Loucy (cell line): ENCODE data around the gene PRR18.

Source experiments
- H2AFZ ChIP-seq: fragments of 200-600 bp; sonication (generic); 2 replicates; pipeline ENCODE4 v1.6.0; 2016; ENCODE audit warnings: antibody characterized with exemption, mild to moderate bottlenecking, low read length, moderate library complexity
- H3F3A ChIP-seq: fragments of 200-600 bp; 2 replicates; pipeline ENCODE4 v1.6.0; 2016; ENCODE audit warnings: antibody characterized with exemption, low read depth, mild to moderate bottlenecking
- H3K27me3 ChIP-seq: fragments of 200-600 bp; sonication (generic); 2 replicates; pipeline ENCODE4 v1.6.1; 2014; ENCODE audit warnings: low read length, mild to moderate bottlenecking; ENCODE audit not compliant: insufficient read depth, poor library complexity, severe bottlenecking
- H3K36me3 ChIP-seq: fragments of 200-600 bp; sonication (generic); 2 replicates; pipeline ENCODE4 v1.6.1; 2016; ENCODE audit warnings: low read length; ENCODE audit not compliant: insufficient read depth
- H3K4me1 ChIP-seq: fragments of 200-600 bp; sonication (generic); 2 replicates; pipeline ENCODE4 v1.5.1; 2014; ENCODE audit warnings: low read length, mild to moderate bottlenecking; ENCODE audit not compliant: insufficient read depth, poor library complexity, severe bottlenecking
- H3K4me2 ChIP-seq: fragments of 200-600 bp; sonication (generic); 2 replicates; pipeline ENCODE4 v1.6.0; 2014; ENCODE audit warnings: antibody characterized with exemption, low read length, low read depth, mild to moderate bottlenecking; ENCODE audit not compliant: poor library complexity, severe bottlenecking
- H3K4me3 ChIP-seq: fragments of 200-600 bp; sonication (generic); 2 replicates; pipeline ENCODE4 v1.5.1; 2014; ENCODE audit warnings: low read length, mild to moderate bottlenecking, mixed read lengths; ENCODE audit not compliant: poor library complexity, severe bottlenecking
- H3K79me2 ChIP-seq: fragments of 200-600 bp; sonication (generic); 2 replicates; pipeline ENCODE4 v1.6.1; 2014; ENCODE audit warnings: low read length; ENCODE audit not compliant: insufficient read depth
- H3K9ac ChIP-seq: fragments of 200-600 bp; sonication (generic); 2 replicates; pipeline ENCODE4 v1.6.0; 2014; ENCODE audit warnings: mild to moderate bottlenecking, low read depth, low read length, moderate library complexity; ENCODE audit not compliant: poor library complexity, severe bottlenecking
- H3K9me2 ChIP-seq: fragments of 200-600 bp; sonication (generic); replicated peaks from 2 replicates; pipeline ENCODE4 v1.6.1; 2016; ENCODE audit warnings: low read depth, low read length, mixed read lengths
- H3K9me3 ChIP-seq: fragments of 200-600 bp; sonication (generic); 2 replicates; pipeline ENCODE4 v1.6.1; 2014; ENCODE audit warnings: mild to moderate bottlenecking, antibody characterized with exemption, low read length, low read depth; ENCODE audit not compliant: insufficient read depth
- H4K20me1 ChIP-seq: fragments of 200-600 bp; sonication (generic); 2 replicates; pipeline ENCODE4 v1.6.0; 2014; ENCODE audit warnings: antibody characterized with exemption, low read length, mild to moderate bottlenecking; ENCODE audit not compliant: insufficient read depth, poor library complexity, severe bottlenecking
- CTCF ChIP-seq: fragments of 200-600 bp; sonication (generic); conservative IDR thresholded peaks from 2 replicates; pipeline ENCODE4 v1.5.1; 2014; ENCODE audit warnings: mild to moderate bottlenecking, antibody characterized with exemption, low read length
- EZH2phosphoT487 ChIP-seq: fragments of 200-600 bp; IDR thresholded peaks from 2 replicates; pipeline ENCODE4 v1.6.1; 2018; ENCODE audit warnings: antibody characterized with exemption, mild to moderate bottlenecking, moderate library complexity, borderline replicate concordance

PRR18 gene

GRCh38 chr6:166341464-166341863 lies 33.3 kb upstream of the PRR18 start:
- TF ChIP-seq EZH2phosphoT487 (no peak), CTCF (no peak)
- no peaks in the 10 kb centered on the region for H3F3A ChIP-seq

GRCh38 chr6:166338854-166339253 lies 30.7 kb upstream of the PRR18 start:
- Histone ChIP-seq H3K9me2 (no peaks in the 10 kb centered on the region), H3K9ac (peak overlapping the region; percentile 27), H3K4me2 (peak overlapping the region; percentile 84), H4K20me1 (peaks cover 64% of the 10 kb centered on the region), H3K4me3 (peak overlapping the region; percentile 98), H2AFZ (no peak overlapping the region), H3F3A (no peaks in the 10 kb centered on the region), H3K27me3 (no peaks in the 10 kb centered on the region), H3K4me1 (peaks cover 79% of the 10 kb centered on the region), H3K36me3 (peaks cover 8% of the 10 kb centered on the region; the same call in 1 of the 2 replicates), H3K9me3 (no peaks in the 10 kb centered on the region), H3K79me2 (peaks cover 89% of the 10 kb centered on the region)
- TF ChIP-seq CTCF (no peak), EZH2phosphoT487 (no peak)

More at GRCh38 chr6:166341464-166341863, 33.3 kb upstream of the PRR18 start:
- H3K4me1 ChIP-seq: peaks cover 57% of the 10 kb centered on the region
- no peak overlapping the region for H2AFZ ChIP-seq
- H3K9me3 ChIP-seq: no peaks in the 10 kb centered on the region
- H4K20me1 ChIP-seq: peaks cover 49% of the 10 kb centered on the region
- H3K4me2 ChIP-seq: peak overlapping the region; percentile 84
- H3K27me3 ChIP-seq: no peaks in the 10 kb centered on the region
- no peaks in the 10 kb centered on the region for H3K36me3 ChIP-seq
- no peaks in the 10 kb centered on the region for H3K9me2 ChIP-seq
- peak overlapping the region; percentile 98 for H3K4me3 ChIP-seq
- peak overlapping the region; percentile 99 for H3K9ac ChIP-seq
- peaks cover 63% of the 10 kb centered on the region for H3K79me2 ChIP-seq

- Histone ChIP-seq H3K79me2 (peaks cover 97% of the 10 kb centered on the region), H3K27me3 (no peaks in the 10 kb centered on the region), H3K9me2 (no peaks in the 10 kb centered on the region), H3K4me3 (no peak overlapping the region), H3K36me3 (peaks cover 8% of the 10 kb centered on the region; the same call in 1 of the 2 replicates), H2AFZ (no peak overlapping the region), H3K4me2 (peak overlapping the region; percentile 84), H3K9ac (no peak overlapping the region), H4K20me1 (peaks cover 73% of the 10 kb centered on the region), H3F3A (peaks cover 3% of the 10 kb centered on the region; the same call in 1 of the 2 replicates), H3K4me1 (peaks cover 86% of the 10 kb centered on the region), H3K9me3 (no peaks in the 10 kb centered on the region)
- no peak for TF ChIP-seq EZH2phosphoT487
- no peak for TF ChIP-seq CTCF
Measured at GRCh38 chr6:166336847-166337246, 28.7 kb upstream of the PRR18 start.
